Measurements from ENCODE around the gene PTPRG. TPM values are rescaled to one million over a fixed set of nuclear protein-coding genes. Genes with fewer than 3 reads are reported as not detected.

PTPRG gene
- polyA plus RNA-seq, 3 donors, result not detected

GRCh38 chr3:62117903-62118548 lies 556.7 kb downstream of the PTPRG start:
- Histone ChIP-seq H3K4me2 (replicated peaks; ENCODE audit: extremely low read depth, low read length, poor library complexity, severe bottlenecking) (no peak overlapping the region), H3K27me3 (ENCODE audit: control insufficient read depth in 2 of 2, insufficient read depth in 2 of 2, low read length in 2 of 2) (no peaks in the 10 kb centered on the region), H3K4me1 (ENCODE audit: control insufficient read depth in 1 of 2, insufficient read depth in 2 of 2, low read length in 2 of 2) (no peaks in the 10 kb centered on the region), H3K27ac (ENCODE audit: low read depth in 1 of 2, low read length in 2 of 2) (no peak overlapping the region), H3K9ac (ENCODE audit: insufficient read depth, low read length, poor library complexity, severe bottlenecking) (no peak overlapping the region), H3K9me3 (replicated peaks in 1 of 2; ENCODE audit: control insufficient read depth in 1 of 2, insufficient read depth in 1 of 2, low read length in 2 of 2) (peaks cover 0 to 5% of the 10 kb centered on the region in 2 donors), H4K20me1 (ENCODE audit: insufficient read depth, low read length) (no peaks in the 10 kb centered on the region), H3K4me3 (replicated peaks in 1 of 3; ENCODE audit: low read depth in 2 of 3, low read length in 3 of 3) (no peak overlapping the region), H2AFZ (ENCODE audit: insufficient read depth, low read depth, low read length, poor library complexity, severe bottlenecking) (no peak overlapping the region), H3K79me2 (ENCODE audit: insufficient read depth, low read length) (no peaks in the 10 kb centered on the region), H3K36me3 (replicated peaks in 1 of 2; ENCODE audit: control insufficient read depth in 1 of 2, insufficient read depth in 2 of 2, low read length in 2 of 2) (no peaks in the 10 kb centered on the region)
- Mint-ChIP-seq H3K27ac (no peak overlapping the region), H3K4me3 (no peak overlapping the region), H3K27me3 (ENCODE audit: low read depth in 3 of 3) (peaks cover 0 to 2% (median 0%) of the 10 kb centered on the region in 3 donors), H3K4me1 (no peaks in the 10 kb centered on the region), H3K9me3 (peaks cover 4 to 12% (median 10%) of the 10 kb centered on the region in 7 donors), H3K36me3 (no peaks in the 10 kb centered on the region)
- no peak for DNase-seq
- intact Hi-C loops (cut with micrococcal nuclease), result no loop called here
- TF ChIP-seq CTCF (IDR thresholded peaks at IDR 0.05), result no peak
- WGBS (ENCODE audit: insufficient coverage), result 85% methylated on average over 3 of the region's 3 CpGs

GRCh38 chr3:62119139-62119538 lies 557.8 kb downstream of the PTPRG start:
- H3K79me2 ChIP-seq (ENCODE audit: insufficient read depth, low read length), result no peaks in the 10 kb centered on the region
- DNase-seq, result no peak
- Mint-ChIP-seq H3K4me3 (no peak overlapping the region), H3K4me1 (no peaks in the 10 kb centered on the region), H3K27ac (no peak overlapping the region), H3K27me3 (ENCODE audit: low read depth in 3 of 3) (peaks cover 0 to 2% (median 0%) of the 10 kb centered on the region in 3 donors), H3K36me3 (no peaks in the 10 kb centered on the region), H3K9me3 (peaks cover 1 to 12% (median 8%) of the 10 kb centered on the region in 7 donors)
- no peak overlapping the region for H3K27ac ChIP-seq (ENCODE audit: low read depth in 1 of 2, low read length in 2 of 2)
- WGBS (ENCODE audit: insufficient coverage), result 95% methylated on average over 4 of the region's 4 CpGs
- H3K4me1 ChIP-seq (ENCODE audit: control insufficient read depth in 1 of 2, insufficient read depth in 2 of 2, low read length in 2 of 2), result no peaks in the 10 kb centered on the region
- H3K4me3 ChIP-seq (replicated peaks in 1 of 3; ENCODE audit: low read depth in 2 of 3, low read length in 3 of 3), result no peak overlapping the region
- H3K9me3 ChIP-seq (replicated peaks in 1 of 2; ENCODE audit: control insufficient read depth in 1 of 2, insufficient read depth in 1 of 2, low read length in 2 of 2), result peaks cover 0 to 5% of the 10 kb centered on the region in 2 donors
- H4K20me1 ChIP-seq (ENCODE audit: insufficient read depth, low read length), result no peaks in the 10 kb centered on the region
- intact Hi-C loops (cut with micrococcal nuclease), result no loop called here
- no peak overlapping the region for H3K9ac ChIP-seq (ENCODE audit: insufficient read depth, low read length, poor library complexity, severe bottlenecking)
- no peaks in the 10 kb centered on the region for H3K36me3 ChIP-seq (replicated peaks in 1 of 2; ENCODE audit: control insufficient read depth in 1 of 2, insufficient read depth in 2 of 2, low read length in 2 of 2)
- H2AFZ ChIP-seq (ENCODE audit: insufficient read depth, low read depth, low read length, poor library complexity, severe bottlenecking), result no peak overlapping the region
- no peaks in the 10 kb centered on the region for H3K27me3 ChIP-seq (ENCODE audit: control insufficient read depth in 2 of 2, insufficient read depth in 2 of 2, low read length in 2 of 2)
- TF ChIP-seq CTCF (IDR thresholded peaks at IDR 0.05), result no peak
- H3K4me2 ChIP-seq (replicated peaks; ENCODE audit: extremely low read depth, low read length, poor library complexity, severe bottlenecking), result no peak overlapping the region
